Ishikawa (cell line): ENCODE results near the gene ITFG1.

ENCODE experiments used
- CEBPB ChIP-seq: IDR thresholded peaks from 2 replicates; pipeline ENCODE4 v1.6.1; 2012
- CREB1 ChIP-seq: IDR thresholded peaks from 2 replicates; pipeline ENCODE4 v1.6.1; 2012; ENCODE audit warnings: low read depth
- EGR1 ChIP-seq: IDR thresholded peaks from 2 replicates; pipeline ENCODE4 v1.6.1; 2012
- EP300 ChIP-seq: IDR thresholded peaks from 2 replicates; pipeline ENCODE4 v1.6.1; 2012; ENCODE audit warnings: borderline replicate concordance
- FOXM1 ChIP-seq: IDR thresholded peaks from 2 replicates; pipeline ENCODE4 v1.6.1; 2012; ENCODE audit warnings: low read depth, borderline replicate concordance
- NFIC ChIP-seq: IDR thresholded peaks from 2 replicates; pipeline ENCODE4 v1.6.1; 2012
- RAD21 ChIP-seq: IDR thresholded peaks from 2 replicates; pipeline ENCODE4 v1.6.1; 2012; ENCODE audit warnings: low read depth
- TAF1 ChIP-seq: IDR thresholded peaks from 2 replicates; pipeline ENCODE4 v1.6.1; 2012; ENCODE audit warnings: low read depth, mild to moderate bottlenecking
- TCF12 ChIP-seq: IDR thresholded peaks from 2 replicates; pipeline ENCODE4 v1.6.1; 2012; ENCODE audit warnings: low read depth
- TEAD4 ChIP-seq: IDR thresholded peaks from 2 replicates; pipeline ENCODE4 v1.6.1; 2012
- YY1 ChIP-seq: IDR thresholded peaks from 2 replicates; pipeline ENCODE4 v1.6.1; 2012; ENCODE audit warnings: low read depth
- ZBTB7A ChIP-seq: IDR thresholded peaks from 2 replicates; pipeline ENCODE4 v1.6.1; 2012; ENCODE audit warnings: low read depth
- TF ChIP-seq, protein P1 (sequence below): IDR thresholded peaks from 2 replicates; pipeline ENCODE4 v1.6.1; 2012; ENCODE audit warnings: low read depth, mild to moderate bottlenecking
- TF ChIP-seq, protein P2 (sequence below): IDR thresholded peaks from 2 replicates; pipeline ENCODE4 v1.6.1; 2012
- TF ChIP-seq, protein P3 (sequence below): IDR thresholded peaks from 2 replicates; pipeline ENCODE4 v1.6.1; 2012

Gene ITFG1

DNA sequence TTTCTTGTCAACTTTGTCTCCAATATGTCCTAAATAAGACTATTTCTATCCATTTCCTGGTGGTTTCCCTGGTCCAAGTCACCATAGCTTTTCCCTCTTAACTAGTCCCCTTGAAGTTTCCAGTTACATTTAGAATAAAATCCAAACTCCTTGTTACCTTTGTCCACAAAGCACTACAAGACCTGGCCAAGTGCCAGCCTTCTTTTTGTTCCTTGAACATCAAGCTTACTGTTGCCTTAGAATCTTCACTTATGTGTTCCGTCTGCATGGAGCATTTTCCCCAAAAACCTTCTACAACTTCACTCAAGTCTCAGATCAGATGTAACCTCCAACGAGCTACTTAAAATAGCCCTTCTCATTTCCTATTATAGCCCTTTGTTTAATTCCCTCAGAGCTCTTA, 101.4 kb downstream of the ITFG1 start:
- no peak for TF ChIP-seq FOXM1
- TF ChIP-seq, protein P1, sequence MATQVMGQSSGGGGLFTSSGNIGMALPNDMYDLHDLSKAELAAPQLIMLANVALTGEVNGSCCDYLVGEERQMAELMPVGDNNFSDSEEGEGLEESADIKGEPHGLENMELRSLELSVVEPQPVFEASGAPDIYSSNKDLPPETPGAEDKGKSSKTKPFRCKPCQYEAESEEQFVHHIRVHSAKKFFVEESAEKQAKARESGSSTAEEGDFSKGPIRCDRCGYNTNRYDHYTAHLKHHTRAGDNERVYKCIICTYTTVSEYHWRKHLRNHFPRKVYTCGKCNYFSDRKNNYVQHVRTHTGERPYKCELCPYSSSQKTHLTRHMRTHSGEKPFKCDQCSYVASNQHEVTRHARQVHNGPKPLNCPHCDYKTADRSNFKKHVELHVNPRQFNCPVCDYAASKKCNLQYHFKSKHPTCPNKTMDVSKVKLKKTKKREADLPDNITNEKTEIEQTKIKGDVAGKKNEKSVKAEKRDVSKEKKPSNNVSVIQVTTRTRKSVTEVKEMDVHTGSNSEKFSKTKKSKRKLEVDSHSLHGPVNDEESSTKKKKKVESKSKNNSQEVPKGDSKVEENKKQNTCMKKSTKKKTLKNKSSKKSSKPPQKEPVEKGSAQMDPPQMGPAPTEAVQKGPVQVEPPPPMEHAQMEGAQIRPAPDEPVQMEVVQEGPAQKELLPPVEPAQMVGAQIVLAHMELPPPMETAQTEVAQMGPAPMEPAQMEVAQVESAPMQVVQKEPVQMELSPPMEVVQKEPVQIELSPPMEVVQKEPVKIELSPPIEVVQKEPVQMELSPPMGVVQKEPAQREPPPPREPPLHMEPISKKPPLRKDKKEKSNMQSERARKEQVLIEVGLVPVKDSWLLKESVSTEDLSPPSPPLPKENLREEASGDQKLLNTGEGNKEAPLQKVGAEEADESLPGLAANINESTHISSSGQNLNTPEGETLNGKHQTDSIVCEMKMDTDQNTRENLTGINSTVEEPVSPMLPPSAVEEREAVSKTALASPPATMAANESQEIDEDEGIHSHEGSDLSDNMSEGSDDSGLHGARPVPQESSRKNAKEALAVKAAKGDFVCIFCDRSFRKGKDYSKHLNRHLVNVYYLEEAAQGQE = no peak
- no peak for TF ChIP-seq TAF1
- TF ChIP-seq TCF12 = no peak
- TF ChIP-seq, protein P2, sequence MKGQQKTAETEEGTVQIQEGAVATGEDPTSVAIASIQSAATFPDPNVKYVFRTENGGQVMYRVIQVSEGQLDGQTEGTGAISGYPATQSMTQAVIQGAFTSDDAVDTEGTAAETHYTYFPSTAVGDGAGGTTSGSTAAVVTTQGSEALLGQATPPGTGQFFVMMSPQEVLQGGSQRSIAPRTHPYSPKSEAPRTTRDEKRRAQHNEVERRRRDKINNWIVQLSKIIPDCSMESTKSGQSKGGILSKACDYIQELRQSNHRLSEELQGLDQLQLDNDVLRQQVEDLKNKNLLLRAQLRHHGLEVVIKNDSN = no peak
- TF ChIP-seq CEBPB = no peak
- TF ChIP-seq CREB1 = no peak
- TF ChIP-seq, protein P3, sequence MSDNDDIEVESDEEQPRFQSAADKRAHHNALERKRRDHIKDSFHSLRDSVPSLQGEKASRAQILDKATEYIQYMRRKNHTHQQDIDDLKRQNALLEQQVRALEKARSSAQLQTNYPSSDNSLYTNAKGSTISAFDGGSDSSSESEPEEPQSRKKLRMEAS = no peak
- TF ChIP-seq YY1 = no peak
- no peak for TF ChIP-seq RAD21
- no peak for TF ChIP-seq ZBTB7A
- TF ChIP-seq NFIC = no peak
- no peak for TF ChIP-seq EGR1
- TF ChIP-seq TEAD4 = no peak
- TF ChIP-seq EP300 = no peak

DNA sequence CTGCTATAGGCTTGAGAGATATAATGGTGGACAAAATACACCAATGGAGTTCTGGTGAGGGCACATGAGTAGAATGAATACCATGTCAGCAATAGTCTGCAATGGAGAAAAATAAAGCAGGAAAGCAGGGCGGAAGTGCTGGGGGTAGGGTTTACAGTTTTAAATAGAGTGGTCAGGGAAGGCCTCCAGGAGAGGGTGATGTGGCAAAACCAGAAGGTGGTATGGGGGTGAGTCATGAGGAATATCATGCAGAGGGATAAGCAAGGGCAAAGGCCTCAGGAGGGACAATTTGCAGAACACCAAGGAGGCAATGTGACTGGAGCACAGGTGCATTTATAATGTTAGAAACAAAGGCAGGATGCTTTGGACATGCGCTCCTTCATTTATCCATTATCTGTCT, 102.0 kb downstream of the ITFG1 start:
- TF ChIP-seq EP300 (no peak), CREB1 (no peak), EGR1 (no peak), TCF12 (no peak), YY1 (no peak), TAF1 (no peak)
- TF ChIP-seq, protein P3 = no peak
- TF ChIP-seq, protein P2 = no peak
- TF ChIP-seq, protein P1 = no peak

DNA sequence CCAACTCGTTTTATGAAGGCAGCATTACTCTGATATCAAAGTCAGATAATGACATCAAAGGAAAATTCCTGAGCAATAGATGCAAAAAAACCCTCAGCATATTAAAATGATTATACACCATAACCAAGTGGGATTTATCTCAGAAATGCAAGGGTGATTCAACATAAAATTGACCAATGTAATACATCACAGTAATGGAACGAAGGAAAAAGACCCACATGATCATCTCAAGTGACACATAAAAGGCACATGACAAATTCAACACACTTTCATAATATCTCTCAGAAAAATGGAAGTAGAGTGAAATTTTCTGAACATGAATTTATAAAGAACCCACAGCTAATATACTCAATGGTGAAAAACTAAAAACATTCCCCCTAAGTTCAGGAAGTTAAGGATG, 118.8 kb downstream of the ITFG1 start:
- TF ChIP-seq CREB1 = no peak
- TF ChIP-seq FOXM1 = no peak
- TF ChIP-seq, protein P3 = no peak
- TF ChIP-seq NFIC = no peak
- TF ChIP-seq, protein P2 = no peak
- no peak for TF ChIP-seq YY1
- no peak for TF ChIP-seq TCF12
- TF ChIP-seq ZBTB7A = no peak
- no peak for TF ChIP-seq RAD21
- TF ChIP-seq EP300 = no peak
- TF ChIP-seq TAF1 = no peak
- no peak for TF ChIP-seq EGR1
- no peak for TF ChIP-seq CEBPB
- TF ChIP-seq, protein P1 = no peak
- TF ChIP-seq TEAD4 = no peak

DNA sequence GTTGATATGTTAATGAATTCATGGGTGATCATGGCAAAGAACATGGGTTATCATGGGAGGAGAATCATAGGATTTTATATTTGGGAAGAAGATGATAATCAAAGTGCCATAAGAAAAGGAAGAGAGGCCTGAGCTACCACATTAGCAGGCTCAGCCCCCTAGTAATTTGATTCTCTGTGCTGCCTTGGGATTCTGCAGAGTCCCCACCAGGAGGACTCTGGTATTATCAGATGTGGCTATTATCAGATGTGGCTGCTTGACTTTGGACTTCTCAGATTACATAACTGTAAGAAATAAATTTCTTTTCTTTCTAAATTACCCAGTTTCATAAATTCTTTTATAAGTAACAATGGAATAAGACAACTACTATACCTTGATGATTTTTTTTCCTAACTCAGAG, 137.6 kb downstream of the ITFG1 start:
- TF ChIP-seq NFIC (no peak), RAD21 (no peak), CREB1 (no peak), FOXM1 (no peak), ZBTB7A (no peak), EP300 (no peak), EGR1 (no peak), CEBPB (no peak), TCF12 (no peak), YY1 (no peak), TEAD4 (no peak)
- TF ChIP-seq, protein P3 = no peak
- TF ChIP-seq, protein P2 = no peak
